ENCODE measurements around the gene PKHD1.

The PKHD1 gene

DNA sequence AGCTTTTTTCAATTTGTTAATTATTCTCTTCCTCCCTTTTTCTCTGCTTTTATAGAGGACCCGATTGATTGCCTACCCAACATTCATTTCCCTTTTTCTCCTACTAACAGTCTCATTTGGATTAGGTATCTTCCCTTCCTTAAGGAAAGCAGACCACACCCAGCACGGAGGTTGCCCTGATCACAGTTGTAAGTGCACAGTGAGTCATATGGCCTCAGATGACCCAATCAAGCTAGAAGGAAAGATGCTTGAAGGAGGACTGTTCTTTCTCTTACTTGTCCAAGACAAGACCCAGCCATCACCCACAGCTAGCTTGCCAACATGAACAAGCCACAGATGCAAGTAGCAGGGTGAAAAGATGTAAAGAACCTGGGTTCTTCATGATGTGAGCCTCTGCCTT is 518.6 kb downstream of the PKHD1 start:
- DNase-seq (ENCODE audit: insufficient read length, low spot score) (no peak), FAIRE-seq (no peak)
- TF ChIP-seq, protein P1, sequence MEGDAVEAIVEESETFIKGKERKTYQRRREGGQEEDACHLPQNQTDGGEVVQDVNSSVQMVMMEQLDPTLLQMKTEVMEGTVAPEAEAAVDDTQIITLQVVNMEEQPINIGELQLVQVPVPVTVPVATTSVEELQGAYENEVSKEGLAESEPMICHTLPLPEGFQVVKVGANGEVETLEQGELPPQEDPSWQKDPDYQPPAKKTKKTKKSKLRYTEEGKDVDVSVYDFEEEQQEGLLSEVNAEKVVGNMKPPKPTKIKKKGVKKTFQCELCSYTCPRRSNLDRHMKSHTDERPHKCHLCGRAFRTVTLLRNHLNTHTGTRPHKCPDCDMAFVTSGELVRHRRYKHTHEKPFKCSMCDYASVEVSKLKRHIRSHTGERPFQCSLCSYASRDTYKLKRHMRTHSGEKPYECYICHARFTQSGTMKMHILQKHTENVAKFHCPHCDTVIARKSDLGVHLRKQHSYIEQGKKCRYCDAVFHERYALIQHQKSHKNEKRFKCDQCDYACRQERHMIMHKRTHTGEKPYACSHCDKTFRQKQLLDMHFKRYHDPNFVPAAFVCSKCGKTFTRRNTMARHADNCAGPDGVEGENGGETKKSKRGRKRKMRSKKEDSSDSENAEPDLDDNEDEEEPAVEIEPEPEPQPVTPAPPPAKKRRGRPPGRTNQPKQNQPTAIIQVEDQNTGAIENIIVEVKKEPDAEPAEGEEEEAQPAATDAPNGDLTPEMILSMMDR (IDR thresholded peaks at IDR 0.05; ENCODE audit: insufficient read depth, missing control alignments), result no peak

DNA sequence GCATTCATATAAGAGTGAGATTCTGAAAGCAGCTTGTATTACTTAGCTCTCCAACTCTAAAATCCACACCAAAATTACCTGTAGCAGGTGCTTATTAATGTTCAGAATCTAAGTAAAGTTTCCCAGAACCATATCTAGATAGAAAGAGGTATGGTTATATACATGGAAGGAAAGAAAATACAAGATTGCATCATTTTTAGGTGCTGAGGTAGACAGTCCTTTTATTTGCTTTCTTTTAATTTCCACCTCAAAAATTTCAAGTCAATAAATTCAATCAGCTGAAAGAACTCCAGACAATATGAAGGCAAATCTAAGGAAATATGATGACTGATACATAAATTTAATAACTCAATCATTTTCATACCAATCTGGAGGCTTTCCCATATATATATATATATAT is 521.9 kb downstream of the PKHD1 start:
- FAIRE-seq, result no peak
- no peak for DNase-seq (ENCODE audit: insufficient read length, low spot score)
- TF ChIP-seq, protein P1 (IDR thresholded peaks at IDR 0.05; ENCODE audit: insufficient read depth, missing control alignments), result no peak
